Activated CD4-positive, alpha-beta T cell treated with anti-CD3 and anti-CD28 coated beads, Interleukin-2, amount 10 ng/mL, durations not matched to agents 24 days and 14 days (primary cell): ENCODE measurements around the gene DRC3. TPM values are rescaled to one million over a fixed set of nuclear protein-coding genes. Genes with fewer than 3 reads are reported as not detected.

ENCODE experiments used
- DNase-seq: peaks from one replicate; pipeline ENCODE4 v3.0.0; 2022
- H3K27ac Mint-ChIP-seq: one replicate; pipeline ENCODE4 v1.8.0; 2022; ENCODE audit warnings: mild to moderate bottlenecking, mixed read lengths
- H3K27me3 Mint-ChIP-seq: one replicate; pipeline ENCODE4 v1.8.0; 2022; ENCODE audit warnings: mixed read lengths
- H3K36me3 Mint-ChIP-seq: one replicate; pipeline ENCODE4 v1.8.0; 2022; ENCODE audit warnings: low read depth, mild to moderate bottlenecking, mixed read lengths
- H3K4me1 Mint-ChIP-seq: one replicate; pipeline ENCODE4 v1.8.0; 2021; ENCODE audit warnings: mixed read lengths
- H3K4me3 Mint-ChIP-seq: one replicate; pipeline ENCODE4 v1.8.0; 2022; ENCODE audit warnings: mild to moderate bottlenecking, moderate library complexity, mixed read lengths
- H3K9me3 Mint-ChIP-seq: one replicate; pipeline ENCODE4 v1.8.0; 2021; ENCODE audit warnings: mixed read lengths
- intact Hi-C: fragments of 100-400 bp; cut with micrococcal nuclease; formaldehyde crosslinking; loops from one replicate; pipeline ENCODE4 v1.15.1; 2023
- total RNA-seq: library from RNA; stranded (reverse); gene quantifications from 2 replicates; pipeline ENCODE4 v1.2.3, GENCODE V29; 2022

DRC3 gene
- 0.42 TPM in 1 of 2 replicates, not detected in the other for total RNA-seq

GRCh38 chr17:17972126-17972951 lies at the start of gene DRC3, which contains the start of gene TOM1L2:
Gene DRC3, plus strand, starts transcription at chr17:17972862. Its CDS starts 4,737 bp downstream, at chr17:17977599.
Gene TOM1L2, minus strand, starts transcription at chr17:17972400. Its CDS starts 87 bp downstream, at chr17:17972313.
- peak; percentile 100 for DNase-seq
- Mint-ChIP-seq H3K36me3 (no peaks in the 10 kb centered on the region), H3K27ac (peak within 1 kb of the TSS; percentile 92), H3K4me3 (peak within 1 kb of the TSS; percentile 94), H3K27me3 (no peaks in the 10 kb centered on the region), H3K4me1 (peaks cover 22% of the 10 kb centered on the region), H3K9me3 (no peaks in the 10 kb centered on the region)
- intact Hi-C loops, result loop anchor here (1.0 to 5.0 kb wide), 5 partner anchors 14 to 381 kb away; partner anchors contain the start of genes ALKBH5, ATPAF2, GID4 and PEMT

GRCh38 chr17:17924131-17924856 lies 48.4 kb upstream of the DRC3 start:
- Mint-ChIP-seq H3K4me1 (peaks cover 11% of the 10 kb centered on the region), H3K4me3 (no peak overlapping the region), H3K27me3 (no peaks in the 10 kb centered on the region), H3K36me3 (no peaks in the 10 kb centered on the region), H3K9me3 (no peaks in the 10 kb centered on the region), H3K27ac (no peak overlapping the region)
- intact Hi-C loops, result no loop called here
- no peak for DNase-seq

GRCh38 chr17:17924857-17925250 lies 47.8 kb upstream of the DRC3 start:
- peaks cover 10% of the 10 kb centered on the region for H3K4me1 Mint-ChIP-seq
- H3K27me3 Mint-ChIP-seq, result no peaks in the 10 kb centered on the region
- H3K27ac Mint-ChIP-seq, result no peak overlapping the region
- H3K4me3 Mint-ChIP-seq, result no peak overlapping the region
- intact Hi-C loops, result no loop called here
- DNase-seq, result no peak
- H3K36me3 Mint-ChIP-seq, result no peaks in the 10 kb centered on the region
- H3K9me3 Mint-ChIP-seq, result no peaks in the 10 kb centered on the region

GRCh38 chr17:17926036-17926435 lies 46.6 kb upstream of the DRC3 start:
- intact Hi-C loops, result no loop called here
- H3K4me3 Mint-ChIP-seq, result no peak overlapping the region
- no peaks in the 10 kb centered on the region for H3K27me3 Mint-ChIP-seq
- no peaks in the 10 kb centered on the region for H3K36me3 Mint-ChIP-seq
- no peak for DNase-seq
- H3K4me1 Mint-ChIP-seq, result peaks cover 10% of the 10 kb centered on the region
- H3K27ac Mint-ChIP-seq, result no peak overlapping the region
- H3K9me3 Mint-ChIP-seq, result no peaks in the 10 kb centered on the region

GRCh38 chr17:17926840-17927449 lies 45.7 kb upstream of the DRC3 start:
- H3K27ac Mint-ChIP-seq, result no peak overlapping the region
- peaks cover 4% of the 10 kb centered on the region for H3K4me1 Mint-ChIP-seq
- H3K4me3 Mint-ChIP-seq, result no peak overlapping the region
- H3K36me3 Mint-ChIP-seq, result no peaks in the 10 kb centered on the region
- no peaks in the 10 kb centered on the region for H3K9me3 Mint-ChIP-seq
- DNase-seq, result no peak
- H3K27me3 Mint-ChIP-seq, result no peaks in the 10 kb centered on the region
- intact Hi-C loops, result no loop called here

- DNase-seq, result no peak
- no peaks in the 10 kb centered on the region for H3K9me3 Mint-ChIP-seq
- H3K36me3 Mint-ChIP-seq, result no peaks in the 10 kb centered on the region
- no peaks in the 10 kb centered on the region for H3K27me3 Mint-ChIP-seq
- intact Hi-C loops, result no loop called here
- no peak overlapping the region for H3K27ac Mint-ChIP-seq
- H3K4me1 Mint-ChIP-seq, result peaks cover 1% of the 10 kb centered on the region
- H3K4me3 Mint-ChIP-seq, result no peak overlapping the region
These were observed 44.0 kb upstream of the DRC3 start for GRCh38 chr17:17928398-17929287.

GRCh38 chr17:17929655-17930380 lies 42.8 kb upstream of the DRC3 start:
- no peaks in the 10 kb centered on the region for H3K27me3 Mint-ChIP-seq
- intact Hi-C loops, result no loop called here

GRCh38 chr17:17930674-17931073 lies 42.0 kb upstream of the DRC3 start:
- intact Hi-C loops, result no loop called here
- Mint-ChIP-seq H3K4me3 (no peak overlapping the region), H3K4me1 (peaks cover 15% of the 10 kb centered on the region), H3K27ac (no peak overlapping the region), H3K36me3 (no peaks in the 10 kb centered on the region), H3K27me3 (no peaks in the 10 kb centered on the region), H3K9me3 (no peaks in the 10 kb centered on the region)
- DNase-seq, result no peak

More at GRCh38 chr17:17929655-17930380, 42.8 kb upstream of the DRC3 start:
- Mint-ChIP-seq H3K27ac (no peak overlapping the region), H3K9me3 (no peaks in the 10 kb centered on the region), H3K36me3 (no peaks in the 10 kb centered on the region), H3K4me1 (peaks cover 7% of the 10 kb centered on the region), H3K4me3 (no peak overlapping the region)
- no peak for DNase-seq

GRCh38 chr17:17931159-17931558 lies 41.5 kb upstream of the DRC3 start:
- H3K27ac Mint-ChIP-seq, result no peak overlapping the region
- H3K4me1 Mint-ChIP-seq, result peaks cover 20% of the 10 kb centered on the region
- intact Hi-C loops, result no loop called here
- H3K9me3 Mint-ChIP-seq, result no peaks in the 10 kb centered on the region
- H3K36me3 Mint-ChIP-seq, result no peaks in the 10 kb centered on the region
- no peak overlapping the region for H3K4me3 Mint-ChIP-seq
- DNase-seq, result no peak
- H3K27me3 Mint-ChIP-seq, result no peaks in the 10 kb centered on the region

GRCh38 chr17:17933775-17934174 lies 38.9 kb upstream of the DRC3 start:
- Mint-ChIP-seq H3K27ac (no peak overlapping the region), H3K4me3 (no peak overlapping the region), H3K36me3 (no peaks in the 10 kb centered on the region), H3K4me1 (peaks cover 22% of the 10 kb centered on the region), H3K9me3 (no peaks in the 10 kb centered on the region), H3K27me3 (no peaks in the 10 kb centered on the region)
- DNase-seq, result no peak
- intact Hi-C loops, result no loop called here

- no peak for DNase-seq
- Mint-ChIP-seq H3K4me3 (no peak overlapping the region), H3K9me3 (no peaks in the 10 kb centered on the region), H3K27me3 (no peaks in the 10 kb centered on the region), H3K36me3 (no peaks in the 10 kb centered on the region), H3K27ac (no peak overlapping the region), H3K4me1 (peaks cover 22% of the 10 kb centered on the region)
- intact Hi-C loops, result no loop called here
These were observed 38.4 kb upstream of the DRC3 start for GRCh38 chr17:17934214-17934613.

GRCh38 chr17:17934806-17935205 lies 37.9 kb upstream of the DRC3 start:
- Mint-ChIP-seq H3K27me3 (no peaks in the 10 kb centered on the region), H3K9me3 (no peaks in the 10 kb centered on the region), H3K4me3 (no peak overlapping the region), H3K36me3 (no peaks in the 10 kb centered on the region), H3K4me1 (peaks cover 22% of the 10 kb centered on the region), H3K27ac (no peak overlapping the region)
- intact Hi-C loops, result no loop called here
- no peak for DNase-seq
